Keratinocyte (primary cell): ENCODE data around the gene DUSP10. TPM values are rescaled to one million over a fixed set of nuclear protein-coding genes. Genes with fewer than 3 reads are reported as not detected.

ENCODE experiments used
- DNase-seq: peaks from one replicate; pipeline ENCODE4 v3.0.0-alpha.2; 2011; ENCODE audit warnings: low read depth, missing footprints, low spot score
- FAIRE-seq: peaks from 2 replicates; lab custom pipeline; 2011; peaks lifted over from hg19 to GRCh38; lab: Jason Lieb, UNC
- H2AFZ ChIP-seq: 2 replicates; pipeline ENCODE4 v1.6.0; 2012; ENCODE audit warnings: low read length, control low read depth, inconsistent platforms; ENCODE audit not compliant: control insufficient read depth
- H3K27ac ChIP-seq: 2 replicates; pipeline ENCODE4 v1.5.1; 2011; ENCODE audit warnings: low read length; ENCODE audit not compliant: control insufficient read depth, insufficient read depth
- H3K27me3 ChIP-seq: 3 replicates; pipeline ENCODE4 v1.6.0; 2011; ENCODE audit warnings: low read length; ENCODE audit not compliant: control insufficient read depth, insufficient read depth; ENCODE audit errors: extremely low read depth
- H3K36me3 ChIP-seq, 2 experiments: 2 replicates in 1 of 2; 3 replicates in 1 of 2; pipeline ENCODE4 v1.5.1; 2011; ENCODE audit warnings: low read length in 2 of 2, mild to moderate bottlenecking in 1 of 2; ENCODE audit not compliant: control insufficient read depth in 2 of 2, insufficient read depth in 2 of 2; ENCODE audit errors: extremely low read depth in 1 of 2
- H3K4me1 ChIP-seq: 3 replicates; pipeline ENCODE4 v1.5.1; 2011; ENCODE audit warnings: low read length; ENCODE audit not compliant: control insufficient read depth, insufficient read depth; ENCODE audit errors: extremely low read depth
- H3K4me2 ChIP-seq: 3 replicates; pipeline ENCODE4 v1.6.0; 2011; ENCODE audit warnings: low read depth, low read length; ENCODE audit not compliant: control insufficient read depth, insufficient read depth; ENCODE audit errors: extremely low read depth
- H3K4me3 ChIP-seq, 3 experiments: fragments of 200-600 bp in 1 of 3; sonication (generic) in 1 of 3; 2 replicates in 2 of 3; 3 replicates in 1 of 3; pipeline ENCODE4 v1.5.1; 2011 to 2016; ENCODE audit warnings: low read length in 3 of 3, mild to moderate bottlenecking in 3 of 3, control low read depth in 2 of 3, inconsistent platforms in 1 of 3, low read depth in 1 of 3, mixed read lengths in 1 of 3, mixed run types in 1 of 3, moderate library complexity in 1 of 3; ENCODE audit not compliant: control insufficient read depth in 2 of 3, insufficient read depth in 2 of 3; ENCODE audit errors: extremely low read depth in 1 of 3
- H3K79me2 ChIP-seq: 2 replicates; pipeline ENCODE4 v1.6.0; 2012; ENCODE audit warnings: low read length; ENCODE audit not compliant: control insufficient read depth, insufficient read depth
- H3K9ac ChIP-seq: 3 replicates; pipeline ENCODE4 v1.6.0; 2011; ENCODE audit warnings: low read length; ENCODE audit not compliant: control insufficient read depth, insufficient read depth; ENCODE audit errors: extremely low read depth
- H3K9me1 ChIP-seq: 3 replicates; pipeline ENCODE4 v1.6.0; 2011; ENCODE audit warnings: low read length; ENCODE audit not compliant: control insufficient read depth, insufficient read depth; ENCODE audit errors: extremely low read depth
- H3K9me3 ChIP-seq: 2 replicates; pipeline ENCODE4 v1.5.1; 2012; ENCODE audit warnings: low read depth, low read length; ENCODE audit not compliant: control insufficient read depth
- H4K20me1 ChIP-seq: 3 replicates; pipeline ENCODE4 v1.6.0; 2011; ENCODE audit warnings: low read length; ENCODE audit not compliant: control insufficient read depth, insufficient read depth; ENCODE audit errors: extremely low read depth
- EZH2 ChIP-seq: IDR thresholded peaks from one replicate; pipeline ENCODE4 v1.6.1; 2012; ENCODE audit warnings: inconsistent platforms, mild to moderate bottlenecking, low read length, moderate library complexity
- dilution Hi-C: fragments of 300-500 bp; cut with MboI; formaldehyde crosslinking; loops from one replicate; pipeline ENCODE4 v1.7.0; 2020; ENCODE audit warnings: low sequenced_read_pairs; ENCODE audit not compliant: extremely low pct_ligation_motif_present
- polyA plus RNA-seq, 5 experiments: library from polyadenylated mRNA; depleted of rRNA in 3 of 5; stranded (reverse) in 3 of 5; stranded (forward) in 1 of 5; unstranded in 1 of 5; fragments of >200 nt; gene quantifications; 1 replicate in 1 of 5; 2 replicates in 3 of 5; 3 replicates in 1 of 5; pipeline versions ENCODE4 v1.2.1 to v1.2.3, GENCODE V29; 2011 to 2012; ENCODE audit warnings: missing spikeins in 2 of 5, low read depth in 1 of 5, low replicate concordance in 1 of 5
- TF ChIP-seq, protein P1 (sequence below), 3 experiments: IDR thresholded peaks in 1 of 3; conservative IDR thresholded peaks in 1 of 3; optimal IDR thresholded peaks in 1 of 3; 2 replicates in 2 of 3; 3 replicates in 1 of 3; pipeline versions ENCODE3 to v1.5.1; 2011; ENCODE audit warnings: low read length in 3 of 3, mild to moderate bottlenecking in 3 of 3, moderate library complexity in 2 of 3, control low read depth in 1 of 3, inconsistent platforms in 1 of 3; ENCODE audit not compliant: insufficient read depth in 2 of 3; ENCODE audit errors: extremely low read depth in 1 of 3

DUSP10 gene
- polyA plus RNA-seq, 1 donor (not counting 4 experiments of a cell fraction or from before 2014, with no cell fraction given), result 15.1 TPM

DNA sequence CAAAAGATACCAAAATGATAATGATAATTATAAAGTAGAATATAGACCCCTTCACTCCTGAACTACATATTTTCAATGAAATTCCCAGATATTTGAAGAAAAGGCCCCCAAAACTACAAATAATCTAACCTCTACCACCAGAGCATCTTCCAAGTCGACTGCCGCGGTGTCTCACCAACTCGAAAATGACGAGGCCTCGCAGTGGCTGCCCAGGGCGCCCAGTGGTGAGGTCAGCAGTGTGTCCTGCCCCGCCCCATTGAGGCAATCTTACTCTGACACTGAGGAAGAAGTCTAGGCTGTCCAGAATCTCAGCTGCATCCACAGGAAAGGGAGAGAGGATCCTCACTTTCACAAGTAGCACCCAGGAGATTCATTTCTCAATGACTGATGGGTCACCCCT is 5.2 kb downstream of the DUSP10 start:
- dilution Hi-C loops, result no loop called here
- no peak for DNase-seq
- Histone ChIP-seq H3K9me3 (no peaks in the 10 kb centered on the region), H3K9me1 (peaks cover 2% of the 10 kb centered on the region), H3K36me3 (peaks cover 8 to 15% of the 10 kb centered on the region in 2 experiments), H3K27ac (no peak overlapping the region), H4K20me1 (no peaks in the 10 kb centered on the region), H3K4me2 (no peak overlapping the region), H2AFZ (no peak overlapping the region), H3K9ac (no peak overlapping the region), H3K27me3 (no peaks in the 10 kb centered on the region), H3K4me1 (peaks cover 7% of the 10 kb centered on the region), H3K79me2 (peaks cover 64% of the 10 kb centered on the region), H3K4me3 (no peak overlapping the region)
- TF ChIP-seq EZH2, result no peak
- TF ChIP-seq, protein P1, sequence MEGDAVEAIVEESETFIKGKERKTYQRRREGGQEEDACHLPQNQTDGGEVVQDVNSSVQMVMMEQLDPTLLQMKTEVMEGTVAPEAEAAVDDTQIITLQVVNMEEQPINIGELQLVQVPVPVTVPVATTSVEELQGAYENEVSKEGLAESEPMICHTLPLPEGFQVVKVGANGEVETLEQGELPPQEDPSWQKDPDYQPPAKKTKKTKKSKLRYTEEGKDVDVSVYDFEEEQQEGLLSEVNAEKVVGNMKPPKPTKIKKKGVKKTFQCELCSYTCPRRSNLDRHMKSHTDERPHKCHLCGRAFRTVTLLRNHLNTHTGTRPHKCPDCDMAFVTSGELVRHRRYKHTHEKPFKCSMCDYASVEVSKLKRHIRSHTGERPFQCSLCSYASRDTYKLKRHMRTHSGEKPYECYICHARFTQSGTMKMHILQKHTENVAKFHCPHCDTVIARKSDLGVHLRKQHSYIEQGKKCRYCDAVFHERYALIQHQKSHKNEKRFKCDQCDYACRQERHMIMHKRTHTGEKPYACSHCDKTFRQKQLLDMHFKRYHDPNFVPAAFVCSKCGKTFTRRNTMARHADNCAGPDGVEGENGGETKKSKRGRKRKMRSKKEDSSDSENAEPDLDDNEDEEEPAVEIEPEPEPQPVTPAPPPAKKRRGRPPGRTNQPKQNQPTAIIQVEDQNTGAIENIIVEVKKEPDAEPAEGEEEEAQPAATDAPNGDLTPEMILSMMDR (optimal IDR thresholded peaks at IDR 0.05 in 1 of 3, IDR thresholded peaks at IDR 0.05 in 1 of 3, conservative IDR thresholded peaks at IDR 0.05 in 1 of 3; ENCODE audit: extremely low read depth in 1 of 3, insufficient read depth in 2 of 3, low read length in 3 of 3), result no peak
- FAIRE-seq, result no peak

DNA sequence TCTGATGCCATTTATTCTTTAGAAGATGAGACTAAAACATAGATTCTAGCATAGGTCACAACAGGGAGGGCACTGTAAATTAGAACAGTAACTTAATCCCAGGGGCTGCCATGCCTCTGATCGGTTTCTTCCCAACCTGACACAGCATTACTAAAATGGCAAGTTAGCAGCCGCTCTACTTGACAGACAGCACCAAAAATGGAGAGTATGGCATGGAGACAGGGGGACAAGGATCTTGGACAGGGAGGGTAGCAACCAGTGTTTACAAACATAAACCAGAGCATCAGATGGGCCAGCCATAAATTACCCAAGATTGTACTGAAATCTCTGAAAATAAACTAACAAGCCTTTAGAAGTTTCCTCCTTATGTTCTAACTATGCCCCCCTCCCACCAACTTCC is 5.9 kb downstream of the DUSP10 start:
- TF ChIP-seq EZH2, result no peak
- TF ChIP-seq, protein P1 (optimal IDR thresholded peaks at IDR 0.05 in 1 of 3, IDR thresholded peaks at IDR 0.05 in 1 of 3, conservative IDR thresholded peaks at IDR 0.05 in 1 of 3; ENCODE audit: extremely low read depth in 1 of 3, insufficient read depth in 2 of 3, low read length in 3 of 3), result no peak
- H3K27ac ChIP-seq, result no peak overlapping the region
- FAIRE-seq (no peak), DNase-seq (no peak)
- H3K4me3 ChIP-seq, result no peak overlapping the region
- no peaks in the 10 kb centered on the region for H3K27me3 ChIP-seq
- H3K4me2 ChIP-seq, result no peak overlapping the region
- peaks cover 8 to 15% of the 10 kb centered on the region in 2 experiments for H3K36me3 ChIP-seq
- no peak overlapping the region for H3K9ac ChIP-seq
- H4K20me1 ChIP-seq, result no peaks in the 10 kb centered on the region
- peaks cover 2% of the 10 kb centered on the region for H3K9me1 ChIP-seq
- H2AFZ ChIP-seq, result no peak overlapping the region
- peaks cover 58% of the 10 kb centered on the region for H3K79me2 ChIP-seq
- H3K4me1 ChIP-seq, result peaks cover 7% of the 10 kb centered on the region
- H3K9me3 ChIP-seq, result no peaks in the 10 kb centered on the region
- dilution Hi-C loops, result no loop called here
